ENCODE measurements around the gene CYBB.
A peak's percentile ranks its signal among the peaks of the same experiment; 100 is the strongest.

The CYBB gene

GRCh38 chrX:37825215-37825842, 45.5 kb downstream of the CYBB start:
- H3K4me1 Mint-ChIP-seq = no peaks in the 10 kb centered on the region
- DNase-seq = peak; percentile 37
- peak; percentile 78 for TF ChIP-seq CTCF (IDR thresholded peaks at IDR 0.05)
- peaks cover 8% of the 10 kb centered on the region for H3K9me3 Mint-ChIP-seq
- H3K27me3 Mint-ChIP-seq (ENCODE audit: low read depth, poor library complexity) = peaks cover 3% of the 10 kb centered on the region
- no peak overlapping the region for H3K27ac Mint-ChIP-seq
- no peak overlapping the region for H3K4me3 Mint-ChIP-seq
- H3K36me3 Mint-ChIP-seq (ENCODE audit: low read depth) = no peaks in the 10 kb centered on the region

DNA sequence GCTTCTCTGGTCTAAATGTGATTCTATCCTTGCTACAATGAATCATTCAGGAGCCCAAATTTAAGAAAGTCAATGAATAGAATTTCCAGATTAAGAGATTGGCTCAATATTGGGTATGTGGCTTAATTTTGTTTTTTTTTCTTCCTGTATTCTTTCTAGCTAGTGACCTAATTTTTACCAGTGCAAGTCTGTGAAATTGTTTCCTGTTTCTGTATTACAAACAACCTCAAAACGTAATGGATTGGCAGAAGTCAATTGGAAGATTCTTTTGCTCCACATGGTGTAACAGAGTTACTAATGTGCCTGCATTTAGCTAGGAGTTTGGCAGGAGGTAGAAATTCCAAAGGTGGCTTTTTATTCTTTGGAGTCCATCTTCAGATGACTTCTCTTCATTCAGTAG, 49.9 kb downstream of the CYBB start:
- no peak for TF ChIP-seq CTCF (IDR thresholded peaks at IDR 0.05)
- no peak overlapping the region for H3K27ac Mint-ChIP-seq
- no peaks in the 10 kb centered on the region for H3K4me1 Mint-ChIP-seq
- peaks cover 3% of the 10 kb centered on the region for H3K27me3 Mint-ChIP-seq (ENCODE audit: low read depth, poor library complexity)
- peaks cover 8% of the 10 kb centered on the region for H3K9me3 Mint-ChIP-seq
- no peaks in the 10 kb centered on the region for H3K36me3 Mint-ChIP-seq (ENCODE audit: low read depth)
- DNase-seq = no peak
- H3K4me3 Mint-ChIP-seq = no peak overlapping the region

DNA sequence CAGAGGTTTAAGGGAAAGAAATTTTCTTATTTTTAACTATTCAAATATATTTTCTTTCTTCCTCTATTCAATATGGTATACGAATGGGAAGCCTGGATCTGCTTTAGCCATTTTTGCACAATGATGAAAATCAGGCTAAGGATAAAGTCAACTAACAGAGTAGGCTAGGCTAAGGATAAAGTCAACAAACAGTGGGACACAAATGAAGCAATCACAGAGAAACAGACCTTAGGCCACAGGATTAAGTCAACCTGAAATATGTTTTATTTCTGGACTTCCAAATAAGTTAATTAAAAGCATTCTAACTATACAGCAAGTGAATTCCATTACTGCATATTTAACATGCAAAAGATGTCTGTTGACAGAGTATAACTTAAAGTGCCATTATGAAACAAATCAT, 50.5 kb downstream of the CYBB start:
- no peaks in the 10 kb centered on the region for H3K36me3 Mint-ChIP-seq (ENCODE audit: low read depth)
- TF ChIP-seq CTCF (IDR thresholded peaks at IDR 0.05) = no peak
- no peak for DNase-seq

GRCh38 chrX:37834937-37835336, 55.1 kb downstream of the CYBB start:
- no peak for TF ChIP-seq CTCF (IDR thresholded peaks at IDR 0.05)
- no peak overlapping the region for H3K27ac Mint-ChIP-seq
- H3K4me1 Mint-ChIP-seq = no peaks in the 10 kb centered on the region
- H3K9me3 Mint-ChIP-seq = peaks cover 5% of the 10 kb centered on the region
- H3K4me3 Mint-ChIP-seq = no peak overlapping the region
- peaks cover 4% of the 10 kb centered on the region for H3K36me3 Mint-ChIP-seq (ENCODE audit: low read depth)
- no peak for DNase-seq
- no peaks in the 10 kb centered on the region for H3K27me3 Mint-ChIP-seq (ENCODE audit: low read depth, poor library complexity)

More for the DNA sequence above, 50.5 kb downstream of the CYBB start:
- H3K4me3 Mint-ChIP-seq = no peak overlapping the region
- peaks cover 3% of the 10 kb centered on the region for H3K27me3 Mint-ChIP-seq (ENCODE audit: low read depth, poor library complexity)
- no peaks in the 10 kb centered on the region for H3K4me1 Mint-ChIP-seq
- H3K27ac Mint-ChIP-seq = no peak overlapping the region
- peaks cover 8% of the 10 kb centered on the region for H3K9me3 Mint-ChIP-seq

GRCh38 chrX:37840931-37841330, 61.1 kb downstream of the CYBB start:
- Mint-ChIP-seq H3K27me3 (ENCODE audit: low read depth, poor library complexity) (no peaks in the 10 kb centered on the region), H3K9me3 (peaks cover 3% of the 10 kb centered on the region), H3K4me1 (peaks cover 5% of the 10 kb centered on the region), H3K4me3 (no peak overlapping the region), H3K27ac (no peak overlapping the region), H3K36me3 (ENCODE audit: low read depth) (peaks cover 20% of the 10 kb centered on the region)
- TF ChIP-seq CTCF (IDR thresholded peaks at IDR 0.05) = no peak
- DNase-seq = no peak

DNA sequence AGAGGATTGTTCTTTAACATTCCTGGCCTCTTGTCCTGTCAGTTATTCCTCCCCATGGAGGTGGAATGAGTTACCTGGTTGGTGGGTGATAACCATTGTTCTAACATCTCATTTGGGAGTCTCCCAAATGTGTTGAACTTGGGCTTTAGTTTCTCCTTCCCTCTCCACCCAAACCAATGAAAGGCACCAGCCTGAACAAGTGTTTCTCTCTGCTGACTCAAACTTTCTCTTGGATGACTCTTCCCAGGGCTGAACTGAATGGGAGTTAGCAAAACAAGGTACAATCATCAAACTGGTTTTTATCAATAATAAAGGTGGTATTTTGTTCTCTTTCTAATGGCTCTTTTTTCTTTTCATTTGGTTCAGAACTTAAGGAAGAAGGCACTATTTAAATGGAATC, 64.8 kb downstream of the CYBB start:
- Mint-ChIP-seq H3K27ac (no peak overlapping the region), H3K4me1 (peaks cover 5% of the 10 kb centered on the region)
- DNase-seq = no peak

More for the DNA sequence above, 64.8 kb downstream of the CYBB start:
- Mint-ChIP-seq H3K4me3 (no peak overlapping the region), H3K27me3 (ENCODE audit: low read depth, poor library complexity) (no peaks in the 10 kb centered on the region), H3K36me3 (ENCODE audit: low read depth) (peaks cover 18% of the 10 kb centered on the region), H3K9me3 (peaks cover 19% of the 10 kb centered on the region)
- no peak for TF ChIP-seq CTCF (IDR thresholded peaks at IDR 0.05)
